ENCODE results near the gene PPP2R2C. TPM values are rescaled to one million over a fixed set of nuclear protein-coding genes. Genes with fewer than 3 reads are reported as not detected.

The PPP2R2C gene
- total RNA-seq, 1 donor from 2014 or later: 0.34 TPM

GRCh38 chr4:6360385-6360784 lies 112.0 kb downstream of the PPP2R2C start:
- DNase-seq: no peak

- no peak for DNase-seq
Measured at GRCh38 chr4:6359536-6360308, 112.7 kb downstream of the PPP2R2C start.

- DNase-seq: no peak
Measured at GRCh38 chr4:6357476-6357875, 114.9 kb downstream of the PPP2R2C start.

- no peak for DNase-seq
Measured at GRCh38 chr4:6356076-6356560, 116.3 kb downstream of the PPP2R2C start.

- peak; percentile 44 for DNase-seq
Measured at GRCh38 chr4:6355052-6355451, 117.4 kb downstream of the PPP2R2C start.

- DNase-seq: no peak
Measured at GRCh38 chr4:6354626-6355025, 117.8 kb downstream of the PPP2R2C start.

- no peak for DNase-seq
Measured at GRCh38 chr4:6354119-6354518, 118.3 kb downstream of the PPP2R2C start.

- no peak for DNase-seq
Measured at GRCh38 chr4:6352031-6352692, 120.3 kb downstream of the PPP2R2C start.

- no peak for DNase-seq
Measured at GRCh38 chr4:6351246-6352000, 121.0 kb downstream of the PPP2R2C start.

GRCh38 chr4:6350646-6351045 lies 121.8 kb downstream of the PPP2R2C start:
- DNase-seq: no peak

- no peak for DNase-seq
Measured at GRCh38 chr4:6349896-6350603, 122.4 kb downstream of the PPP2R2C start.

- DNase-seq: no peak
Measured at GRCh38 chr4:6348408-6348807, 124.0 kb downstream of the PPP2R2C start.

- no peak for DNase-seq
Measured at GRCh38 chr4:6347511-6348045, 124.8 kb downstream of the PPP2R2C start.

GRCh38 chr4:6346373-6347110 lies 125.9 kb downstream of the PPP2R2C start:
- DNase-seq: no peak

- DNase-seq: no peak
Measured at GRCh38 chr4:6345866-6346265, 126.5 kb downstream of the PPP2R2C start.

- no peak for DNase-seq
Measured at GRCh38 chr4:6345096-6345830, 127.2 kb downstream of the PPP2R2C start.

GRCh38 chr4:6343939-6344408 lies 128.4 kb downstream of the PPP2R2C start:
- DNase-seq: no peak

- peak; percentile 65 for DNase-seq
Measured at GRCh38 chr4:6342530-6343293, 129.7 kb downstream of the PPP2R2C start.

GRCh38 chr4:6341696-6342095 lies 130.7 kb downstream of the PPP2R2C start:
- no peak for DNase-seq

GRCh38 chr4:6340446-6341015 lies 131.9 kb downstream of the PPP2R2C start:
- no peak for DNase-seq

Data from dermis blood vessel endothelial cell (primary cell).